Measurements from ENCODE around the gene EML5.

Gene EML5

DNA sequence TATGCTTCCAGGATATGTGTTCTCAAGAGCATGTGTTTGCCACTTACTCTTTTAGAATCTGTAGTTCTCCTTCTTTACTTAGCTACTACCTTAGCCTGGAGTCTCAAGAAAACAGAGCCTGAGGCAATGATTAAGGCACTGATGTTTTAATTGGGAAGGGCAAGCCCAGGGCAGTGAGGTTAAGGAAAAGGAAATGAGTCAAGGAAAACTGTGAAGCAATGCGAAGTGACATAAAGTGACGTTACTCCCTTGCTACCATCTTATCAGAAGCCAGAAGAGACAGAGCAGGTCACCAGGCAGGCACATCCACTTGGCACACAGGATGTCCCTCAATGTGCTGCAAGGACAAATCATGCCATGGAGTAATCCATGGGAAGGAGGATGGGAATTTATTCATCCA, 11.3 kb upstream of the EML5 start:
- TF ChIP-seq, protein P1, sequence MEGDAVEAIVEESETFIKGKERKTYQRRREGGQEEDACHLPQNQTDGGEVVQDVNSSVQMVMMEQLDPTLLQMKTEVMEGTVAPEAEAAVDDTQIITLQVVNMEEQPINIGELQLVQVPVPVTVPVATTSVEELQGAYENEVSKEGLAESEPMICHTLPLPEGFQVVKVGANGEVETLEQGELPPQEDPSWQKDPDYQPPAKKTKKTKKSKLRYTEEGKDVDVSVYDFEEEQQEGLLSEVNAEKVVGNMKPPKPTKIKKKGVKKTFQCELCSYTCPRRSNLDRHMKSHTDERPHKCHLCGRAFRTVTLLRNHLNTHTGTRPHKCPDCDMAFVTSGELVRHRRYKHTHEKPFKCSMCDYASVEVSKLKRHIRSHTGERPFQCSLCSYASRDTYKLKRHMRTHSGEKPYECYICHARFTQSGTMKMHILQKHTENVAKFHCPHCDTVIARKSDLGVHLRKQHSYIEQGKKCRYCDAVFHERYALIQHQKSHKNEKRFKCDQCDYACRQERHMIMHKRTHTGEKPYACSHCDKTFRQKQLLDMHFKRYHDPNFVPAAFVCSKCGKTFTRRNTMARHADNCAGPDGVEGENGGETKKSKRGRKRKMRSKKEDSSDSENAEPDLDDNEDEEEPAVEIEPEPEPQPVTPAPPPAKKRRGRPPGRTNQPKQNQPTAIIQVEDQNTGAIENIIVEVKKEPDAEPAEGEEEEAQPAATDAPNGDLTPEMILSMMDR (IDR thresholded peaks at IDR 0.05) = no peak
- no peak for TF ChIP-seq ZFX (IDR thresholded peaks at IDR 0.05; ENCODE audit: borderline replicate concordance)
- no peak overlapping the region for H3K27ac ChIP-seq

DNA sequence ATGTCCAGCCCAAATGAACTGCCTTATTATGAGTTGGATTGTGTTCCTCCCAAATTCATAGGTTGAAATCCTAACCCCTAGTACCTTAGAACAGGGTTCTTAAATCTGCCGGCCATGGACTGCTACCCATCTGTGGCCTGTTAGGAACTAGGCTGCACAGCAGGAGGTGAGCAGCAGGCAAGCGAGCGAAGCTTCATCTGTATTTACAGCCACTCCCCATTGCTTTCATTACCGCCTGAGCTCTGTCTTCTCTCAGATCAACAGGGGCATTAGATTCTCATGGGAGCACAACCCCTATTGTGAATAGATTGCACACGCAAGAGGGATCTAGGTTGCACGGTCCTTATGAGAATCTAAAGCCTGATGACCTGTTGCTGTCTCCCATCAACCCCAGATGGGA, 9.8 kb upstream of the EML5 start:
- TF ChIP-seq ZFX (IDR thresholded peaks at IDR 0.05; ENCODE audit: borderline replicate concordance) = no peak
- TF ChIP-seq, protein P1 (IDR thresholded peaks at IDR 0.05) = no peak
- H3K27ac ChIP-seq = no peak overlapping the region

DNA sequence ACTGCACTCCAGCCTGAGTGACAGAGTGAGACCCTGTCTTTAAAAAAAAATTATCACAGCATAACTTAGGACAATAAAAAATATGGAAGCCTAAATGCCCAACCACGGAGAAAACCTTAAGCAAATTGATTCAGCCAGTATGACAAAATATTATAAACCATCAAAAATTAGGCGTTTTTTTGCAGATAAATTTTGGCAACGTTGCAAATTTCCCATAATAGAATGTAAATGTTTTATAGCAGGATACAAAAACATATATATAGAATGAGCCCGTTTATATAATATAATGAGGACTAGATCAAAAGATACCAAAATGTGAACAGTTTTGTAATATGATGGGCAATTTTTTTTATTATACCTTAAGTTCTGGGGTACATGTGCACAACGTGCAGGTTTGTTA, 6.8 kb upstream of the EML5 start:
- TF ChIP-seq, protein P1 (IDR thresholded peaks at IDR 0.05) = no peak
- no peak for TF ChIP-seq ZFX (IDR thresholded peaks at IDR 0.05; ENCODE audit: borderline replicate concordance)
- H3K27ac ChIP-seq = no peak overlapping the region

DNA sequence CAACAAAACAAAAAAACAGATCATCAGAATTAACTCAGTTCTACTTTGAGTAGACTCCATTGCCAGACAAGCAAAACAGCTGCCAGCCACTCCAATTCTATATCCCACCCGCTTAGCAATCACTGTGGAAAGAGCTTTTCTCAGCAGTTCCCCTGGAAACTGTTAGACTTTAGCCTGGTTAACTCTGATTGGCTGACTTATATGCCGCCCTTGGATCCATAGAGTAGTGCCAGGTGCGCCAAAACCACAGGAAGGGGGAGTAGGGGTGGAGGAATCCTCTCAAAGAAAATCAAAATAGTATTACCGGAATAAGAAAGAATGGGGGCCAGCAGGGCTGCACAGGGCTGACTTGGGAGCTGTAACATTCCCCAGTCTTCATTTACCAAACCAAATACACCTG, 5.4 kb upstream of the EML5 start:
- TF ChIP-seq, protein P1 (IDR thresholded peaks at IDR 0.05) = no peak
- no peak for TF ChIP-seq ZFX (IDR thresholded peaks at IDR 0.05; ENCODE audit: borderline replicate concordance)
- no peak overlapping the region for H3K27ac ChIP-seq

DNA sequence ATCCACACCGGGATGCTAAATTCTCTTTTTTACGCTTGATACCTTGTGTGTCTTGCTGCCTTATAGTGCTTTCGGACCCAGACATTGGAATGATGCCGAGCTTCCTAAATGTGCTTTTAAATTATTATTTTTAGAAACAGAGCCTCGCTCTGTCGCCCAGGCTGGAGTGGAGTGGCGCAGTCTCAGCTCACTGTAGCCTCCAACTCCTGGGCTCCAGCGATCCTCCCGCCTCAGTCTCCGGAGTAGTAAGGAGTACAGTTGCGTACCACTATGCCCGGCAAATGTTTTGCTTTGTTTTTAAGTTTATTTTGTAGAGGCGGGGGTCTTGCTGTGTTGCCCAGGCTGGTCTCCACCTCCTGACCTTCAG, 489 bp upstream of the EML5 start:
- H3K27ac ChIP-seq = peak overlapping the region; percentile 35
- TF ChIP-seq, protein P1 (IDR thresholded peaks at IDR 0.05) = no peak
- no peak for TF ChIP-seq ZFX (IDR thresholded peaks at IDR 0.05; ENCODE audit: borderline replicate concordance)

DNA sequence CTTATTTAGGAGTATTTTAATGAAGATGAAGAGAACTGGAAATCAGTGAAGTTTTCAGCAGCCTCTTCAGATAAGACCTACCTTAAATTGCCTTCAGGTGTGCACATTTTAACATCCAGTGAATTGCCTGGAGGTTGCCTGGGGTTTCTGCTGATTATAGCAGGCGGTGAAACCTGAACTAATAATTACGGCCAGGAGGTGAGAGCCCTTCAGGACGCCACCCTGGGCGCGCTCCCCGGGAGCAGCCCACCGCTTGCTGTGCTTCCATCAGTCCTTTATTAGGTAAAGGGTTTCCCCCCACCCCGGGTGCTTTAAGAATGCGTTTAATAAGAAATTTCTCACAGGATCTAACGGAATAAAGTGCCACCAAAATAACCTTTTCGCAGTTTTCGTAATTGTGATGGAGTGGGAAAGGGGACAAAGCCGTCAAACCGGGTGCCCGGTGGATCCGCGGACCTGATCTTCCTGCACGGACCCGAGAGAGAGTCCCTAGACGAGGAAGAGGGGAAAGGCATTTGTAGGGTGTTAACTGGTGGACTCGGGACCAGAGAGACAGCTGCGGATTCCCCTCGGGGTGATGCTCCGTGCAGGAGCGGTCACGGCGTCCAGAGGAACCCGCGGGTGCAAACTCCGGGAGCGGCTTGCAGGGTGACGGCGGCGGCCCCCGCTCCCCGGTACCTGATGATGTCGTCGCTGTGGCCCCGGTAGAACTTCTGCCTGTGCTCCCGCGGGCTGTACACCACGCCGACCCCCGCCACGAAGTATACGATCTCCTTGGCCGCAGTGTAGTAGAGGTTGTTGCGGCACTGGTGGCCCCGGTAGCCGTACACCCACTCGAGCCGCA, 902 bp downstream of the EML5 start:
- no peak for TF ChIP-seq ZFX (IDR thresholded peaks at IDR 0.05; ENCODE audit: borderline replicate concordance)
- TF ChIP-seq, protein P1 (IDR thresholded peaks at IDR 0.05) = no peak
- H3K27ac ChIP-seq = no peak overlapping the region

DNA sequence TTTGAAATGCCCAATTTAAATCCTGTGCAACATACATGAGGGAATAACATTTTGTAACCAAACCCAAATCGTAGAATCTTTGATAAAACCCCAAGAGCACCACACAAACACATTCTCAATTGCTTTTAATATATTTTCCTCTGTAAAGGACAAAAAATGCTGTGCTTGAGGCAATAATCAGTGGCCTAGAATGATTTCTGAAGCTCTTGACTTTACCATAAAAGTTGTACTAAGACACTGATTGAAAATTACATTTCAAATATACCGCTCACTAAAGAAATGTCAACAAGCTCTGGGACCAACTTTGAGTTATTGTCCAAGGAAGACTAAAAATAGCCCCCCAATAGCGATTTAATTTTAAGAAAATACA, 1.5 kb downstream of the EML5 start:
- H3K27ac ChIP-seq = no peak overlapping the region
- TF ChIP-seq, protein P1 (IDR thresholded peaks at IDR 0.05) = no peak
- no peak for TF ChIP-seq ZFX (IDR thresholded peaks at IDR 0.05; ENCODE audit: borderline replicate concordance)
